ENCODE data around the gene SYNE3.

DNA sequence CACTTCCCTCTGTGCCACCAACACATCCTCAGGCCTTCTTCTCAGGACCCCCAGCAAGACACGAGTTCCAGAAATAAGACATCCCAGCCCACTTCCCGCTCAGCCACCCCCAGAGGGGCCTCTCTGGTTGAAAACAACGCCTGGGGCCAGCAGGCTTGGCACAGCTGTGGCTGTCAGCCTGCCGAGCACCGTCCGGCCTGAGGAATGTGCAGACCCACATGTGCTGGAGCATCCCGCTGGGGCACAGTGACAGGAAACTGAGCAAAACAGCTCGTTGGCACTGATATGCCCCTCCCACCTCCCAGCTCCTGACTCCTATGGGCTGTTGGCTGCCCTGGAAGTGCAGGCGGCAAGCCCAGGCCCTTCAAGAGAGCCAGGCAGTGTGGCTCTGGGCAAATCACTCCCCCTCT is 1.4 kb downstream of the SYNE3 start:
- TF ChIP-seq POLR2A (IDR thresholded peaks at IDR 0.05): no peak
- TF ChIP-seq, protein P1, sequence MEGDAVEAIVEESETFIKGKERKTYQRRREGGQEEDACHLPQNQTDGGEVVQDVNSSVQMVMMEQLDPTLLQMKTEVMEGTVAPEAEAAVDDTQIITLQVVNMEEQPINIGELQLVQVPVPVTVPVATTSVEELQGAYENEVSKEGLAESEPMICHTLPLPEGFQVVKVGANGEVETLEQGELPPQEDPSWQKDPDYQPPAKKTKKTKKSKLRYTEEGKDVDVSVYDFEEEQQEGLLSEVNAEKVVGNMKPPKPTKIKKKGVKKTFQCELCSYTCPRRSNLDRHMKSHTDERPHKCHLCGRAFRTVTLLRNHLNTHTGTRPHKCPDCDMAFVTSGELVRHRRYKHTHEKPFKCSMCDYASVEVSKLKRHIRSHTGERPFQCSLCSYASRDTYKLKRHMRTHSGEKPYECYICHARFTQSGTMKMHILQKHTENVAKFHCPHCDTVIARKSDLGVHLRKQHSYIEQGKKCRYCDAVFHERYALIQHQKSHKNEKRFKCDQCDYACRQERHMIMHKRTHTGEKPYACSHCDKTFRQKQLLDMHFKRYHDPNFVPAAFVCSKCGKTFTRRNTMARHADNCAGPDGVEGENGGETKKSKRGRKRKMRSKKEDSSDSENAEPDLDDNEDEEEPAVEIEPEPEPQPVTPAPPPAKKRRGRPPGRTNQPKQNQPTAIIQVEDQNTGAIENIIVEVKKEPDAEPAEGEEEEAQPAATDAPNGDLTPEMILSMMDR (IDR thresholded peaks at IDR 0.05): no peak
- no peak for TF ChIP-seq POLR2AphosphoS5 (IDR thresholded peaks at IDR 0.05)

All from breast epithelium (tissue), 3 donors.